ENCODE data around the gene NSG2.

The NSG2 gene

GRCh38 chr5:174094857-174095606, 49.5 kb downstream of the NSG2 start:
- TF ChIP-seq CTCF (IDR thresholded peaks at IDR 0.05; ENCODE audit: low read length) (no peak), EZH2 (IDR thresholded peaks at IDR 0.05; ENCODE audit: borderline replicate concordance, low read length) (no peak)
- Histone ChIP-seq H3K4me2 (ENCODE audit: low read length) (no peak overlapping the region), H4K20me1 (ENCODE audit: insufficient read depth, low read length) (no peaks in the 10 kb centered on the region)

GRCh38 chr5:174096619-174097018, 51.1 kb downstream of the NSG2 start:
- H3K27me3 ChIP-seq (ENCODE audit: insufficient read depth, low read length): no peaks in the 10 kb centered on the region; the same call in 1 of the 2 replicates
- no peaks in the 10 kb centered on the region for H3K36me3 ChIP-seq (ENCODE audit: insufficient read depth, low read length)
- H3K79me2 ChIP-seq (ENCODE audit: insufficient read depth, low read length): no peaks in the 10 kb centered on the region

More at GRCh38 chr5:174094857-174095606, 49.5 kb downstream of the NSG2 start:
- no peak overlapping the region for H3K27ac ChIP-seq (ENCODE audit: low read depth, low read length, poor library complexity, severe bottlenecking)
- no peaks in the 10 kb centered on the region for H3K9me3 ChIP-seq (ENCODE audit: low read length)
- no peaks in the 10 kb centered on the region for H3K36me3 ChIP-seq (ENCODE audit: insufficient read depth, low read length)
- no peaks in the 10 kb centered on the region for H3K9me2 ChIP-seq (ENCODE audit: low read depth, low read length)
- H3F3A ChIP-seq (ENCODE audit: insufficient read depth, low read length): no peaks in the 10 kb centered on the region
- H3K4me3 ChIP-seq (ENCODE audit: low read depth, low read length, poor library complexity, severe bottlenecking): no peak overlapping the region
- H2AFZ ChIP-seq (ENCODE audit: low read length): no peak overlapping the region
- no peaks in the 10 kb centered on the region for H3K79me2 ChIP-seq (ENCODE audit: insufficient read depth, low read length)
- H3K4me1 ChIP-seq (ENCODE audit: insufficient read depth, low read length, severe bottlenecking): peaks cover 3% of the 10 kb centered on the region
- H3K27me3 ChIP-seq (ENCODE audit: insufficient read depth, low read length): no peaks in the 10 kb centered on the region; the same call in 1 of the 2 replicates
- no peak overlapping the region for H3K9ac ChIP-seq (ENCODE audit: low read length)

GRCh38 chr5:174097486-174098185, 52.1 kb downstream of the NSG2 start:
- Histone ChIP-seq H3F3A (ENCODE audit: insufficient read depth, low read length) (no peaks in the 10 kb centered on the region), H3K4me3 (ENCODE audit: low read depth, low read length, poor library complexity, severe bottlenecking) (no peak overlapping the region), H3K4me1 (ENCODE audit: insufficient read depth, low read length, severe bottlenecking) (peaks cover 3% of the 10 kb centered on the region), H3K9me2 (ENCODE audit: low read depth, low read length) (no peaks in the 10 kb centered on the region), H3K36me3 (ENCODE audit: insufficient read depth, low read length) (no peaks in the 10 kb centered on the region), H3K4me2 (ENCODE audit: low read length) (no peak overlapping the region), H3K9ac (ENCODE audit: low read length) (no peak overlapping the region), H3K27ac (ENCODE audit: low read depth, low read length, poor library complexity, severe bottlenecking) (no peak overlapping the region), H3K9me3 (ENCODE audit: low read length) (no peaks in the 10 kb centered on the region), H3K79me2 (ENCODE audit: insufficient read depth, low read length) (no peaks in the 10 kb centered on the region), H4K20me1 (ENCODE audit: insufficient read depth, low read length) (no peaks in the 10 kb centered on the region), H3K27me3 (ENCODE audit: insufficient read depth, low read length) (no peaks in the 10 kb centered on the region), H2AFZ (ENCODE audit: low read length) (no peak overlapping the region)
- TF ChIP-seq CTCF (IDR thresholded peaks at IDR 0.05; ENCODE audit: low read length) (no peak), EZH2 (IDR thresholded peaks at IDR 0.05; ENCODE audit: borderline replicate concordance, low read length) (no peak)

More at GRCh38 chr5:174096619-174097018, 51.1 kb downstream of the NSG2 start:
- Histone ChIP-seq H3K27ac (ENCODE audit: low read depth, low read length, poor library complexity, severe bottlenecking) (no peak overlapping the region), H3K9ac (ENCODE audit: low read length) (no peak overlapping the region), H2AFZ (ENCODE audit: low read length) (no peak overlapping the region), H4K20me1 (ENCODE audit: insufficient read depth, low read length) (no peaks in the 10 kb centered on the region), H3K4me3 (ENCODE audit: low read depth, low read length, poor library complexity, severe bottlenecking) (no peak overlapping the region), H3K9me3 (ENCODE audit: low read length) (no peaks in the 10 kb centered on the region), H3K9me2 (ENCODE audit: low read depth, low read length) (no peaks in the 10 kb centered on the region), H3F3A (ENCODE audit: insufficient read depth, low read length) (no peaks in the 10 kb centered on the region), H3K4me1 (ENCODE audit: insufficient read depth, low read length, severe bottlenecking) (peaks cover 3% of the 10 kb centered on the region), H3K4me2 (ENCODE audit: low read length) (no peak overlapping the region)
- no peak for TF ChIP-seq EZH2 (IDR thresholded peaks at IDR 0.05; ENCODE audit: borderline replicate concordance, low read length)
- no peak for TF ChIP-seq CTCF (IDR thresholded peaks at IDR 0.05; ENCODE audit: low read length)

Measured in OCI-LY1 (cell line).